ENCODE data around the gene STX1A. TPM values are rescaled to one million over a fixed set of nuclear protein-coding genes. Genes with fewer than 3 reads are reported as not detected.

Gene STX1A
- total and polyA plus RNA-seq, 2 of the 13 experiments (the other 11 are each of a cell fraction or from before 2014, with no cell fraction given) = 6.1 to 12.2 TPM

DNA sequence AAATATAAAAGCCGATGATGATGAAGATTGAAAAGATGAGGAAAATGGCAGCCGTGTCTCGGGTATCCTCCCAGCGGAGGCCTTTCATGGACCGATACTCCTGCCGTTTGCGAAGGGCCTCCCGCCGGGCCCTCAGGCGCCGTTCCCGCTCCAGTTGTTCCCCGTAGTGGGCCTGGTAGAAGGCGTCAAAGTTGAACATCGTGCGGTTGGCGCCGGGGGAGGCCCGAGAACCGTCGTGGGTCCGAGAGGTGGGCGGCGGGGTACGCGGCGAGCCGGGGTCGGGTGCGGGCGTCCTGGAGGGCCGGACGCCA, 36.8 kb downstream of the STX1A start (continued):
- TF ChIP-seq, protein P1, sequence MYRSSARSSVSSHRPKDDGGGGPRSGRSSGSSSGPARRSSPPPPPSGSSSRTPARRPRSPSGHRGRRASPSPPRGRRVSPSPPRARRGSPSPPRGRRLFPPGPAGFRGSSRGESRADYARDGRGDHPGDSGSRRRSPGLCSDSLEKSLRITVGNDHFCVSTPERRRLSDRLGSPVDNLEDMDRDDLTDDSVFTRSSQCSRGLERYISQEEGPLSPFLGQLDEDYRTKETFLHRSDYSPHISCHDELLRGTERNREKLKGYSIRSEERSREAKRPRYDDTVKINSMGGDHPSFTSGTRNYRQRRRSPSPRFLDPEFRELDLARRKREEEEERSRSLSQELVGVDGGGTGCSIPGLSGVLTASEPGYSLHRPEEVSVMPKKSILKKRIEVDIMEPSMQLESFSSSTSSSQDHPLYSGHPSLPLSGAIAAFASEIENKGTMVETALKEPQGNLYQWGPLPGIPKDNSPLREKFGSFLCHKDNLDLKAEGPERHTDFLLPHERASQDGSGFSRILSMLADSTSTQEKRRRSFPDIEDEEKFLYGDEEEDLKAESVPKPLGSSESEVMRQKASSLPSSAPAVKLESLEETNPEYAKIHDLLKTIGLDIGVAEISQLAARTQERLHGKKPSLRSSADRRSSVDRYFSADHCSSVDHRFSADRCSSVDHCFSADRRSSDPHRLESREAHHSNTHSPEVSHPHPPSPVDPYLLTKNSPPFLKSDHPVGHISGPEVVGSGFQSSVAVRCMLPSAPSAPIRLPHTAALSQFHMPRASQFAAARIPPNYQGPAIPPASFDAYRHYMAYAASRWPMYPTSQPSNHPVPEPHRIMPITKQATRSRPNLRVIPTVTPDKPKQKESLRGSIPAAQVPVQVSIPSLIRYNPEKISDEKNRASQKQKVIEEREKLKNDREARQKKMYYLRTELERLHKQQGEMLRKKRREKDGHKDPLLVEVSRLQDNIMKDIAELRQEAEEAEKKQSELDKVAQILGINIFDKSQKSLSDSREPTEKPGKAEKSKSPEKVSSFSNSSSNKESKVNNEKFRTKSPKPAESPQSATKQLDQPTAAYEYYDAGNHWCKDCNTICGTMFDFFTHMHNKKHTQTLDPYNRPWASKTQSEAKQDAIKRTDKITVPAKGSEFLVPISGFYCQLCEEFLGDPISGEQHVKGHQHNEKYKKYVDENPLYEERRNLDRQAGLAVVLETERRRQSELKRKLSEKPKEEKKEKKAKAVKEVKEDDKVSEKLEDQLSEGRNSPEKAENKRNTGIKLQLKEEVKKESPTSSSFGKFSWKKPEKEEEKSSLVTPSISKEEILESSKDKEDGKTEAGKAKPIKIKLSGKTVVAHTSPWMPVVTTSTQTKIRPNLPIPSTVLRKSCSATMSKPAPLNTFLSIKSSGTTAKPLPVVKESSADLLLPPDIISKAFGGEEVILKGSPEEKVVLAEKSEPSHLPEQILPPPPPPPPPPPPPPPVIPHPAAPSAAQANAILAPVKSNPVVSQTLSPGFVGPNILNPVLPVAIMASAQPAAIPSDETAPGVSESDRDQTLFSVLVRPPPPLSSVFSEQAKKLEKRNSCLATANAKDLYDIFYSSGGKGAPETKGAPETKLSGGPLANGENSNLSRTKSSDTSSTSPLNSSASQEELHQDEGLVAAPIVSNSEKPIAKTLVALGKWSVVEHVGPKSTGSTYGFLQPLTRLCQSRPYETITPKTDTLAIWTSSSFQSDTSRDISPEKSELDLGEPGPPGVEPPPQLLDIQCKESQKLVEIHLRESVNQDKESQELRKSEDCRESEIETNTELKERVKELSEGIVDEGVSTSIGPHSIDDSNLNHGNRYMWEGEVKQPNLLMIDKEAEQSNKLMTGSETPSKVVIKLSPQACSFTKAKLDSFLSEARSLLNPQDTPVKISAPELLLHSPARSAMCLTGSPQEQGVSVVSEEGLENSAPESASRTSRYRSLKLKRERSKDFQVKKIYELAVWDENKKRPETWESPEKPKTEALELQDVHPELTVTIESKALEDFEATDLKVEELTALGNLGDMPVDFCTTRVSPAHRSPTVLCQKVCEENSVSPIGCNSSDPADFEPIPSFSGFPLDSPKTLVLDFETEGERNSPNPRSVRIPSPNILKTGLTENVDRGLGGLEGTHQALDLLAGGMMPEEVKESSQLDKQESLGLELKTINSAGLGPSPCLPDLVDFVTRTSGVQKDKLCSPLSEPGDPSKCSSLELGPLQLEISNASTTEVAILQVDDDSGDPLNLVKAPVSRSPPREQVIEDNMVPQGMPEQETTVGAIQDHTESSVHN (CRISPR knock-in tag; IDR thresholded peaks at IDR 0.05) = no peak
- no peak for TF ChIP-seq ZBTB21 (CRISPR knock-in tag; IDR thresholded peaks at IDR 0.05)
- TF ChIP-seq ZNF329 (CRISPR knock-in tag; IDR thresholded peaks at IDR 0.05; ENCODE audit: low read depth) = 0 out of 2 replicates have a peak, but pooled peaks have one; percentile 6
- TF ChIP-seq ZNF543 (CRISPR knock-in tag; IDR thresholded peaks at IDR 0.05) = no peak
- TF ChIP-seq, protein P2, sequence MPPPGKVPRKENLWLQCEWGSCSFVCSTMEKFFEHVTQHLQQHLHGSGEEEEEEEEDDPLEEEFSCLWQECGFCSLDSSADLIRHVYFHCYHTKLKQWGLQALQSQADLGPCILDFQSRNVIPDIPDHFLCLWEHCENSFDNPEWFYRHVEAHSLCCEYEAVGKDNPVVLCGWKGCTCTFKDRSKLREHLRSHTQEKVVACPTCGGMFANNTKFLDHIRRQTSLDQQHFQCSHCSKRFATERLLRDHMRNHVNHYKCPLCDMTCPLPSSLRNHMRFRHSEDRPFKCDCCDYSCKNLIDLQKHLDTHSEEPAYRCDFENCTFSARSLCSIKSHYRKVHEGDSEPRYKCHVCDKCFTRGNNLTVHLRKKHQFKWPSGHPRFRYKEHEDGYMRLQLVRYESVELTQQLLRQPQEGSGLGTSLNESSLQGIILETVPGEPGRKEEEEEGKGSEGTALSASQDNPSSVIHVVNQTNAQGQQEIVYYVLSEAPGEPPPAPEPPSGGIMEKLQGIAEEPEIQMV (CRISPR knock-in tag; IDR thresholded peaks at IDR 0.05; ENCODE audit: low read depth) = no peak
- 0 out of 2 replicates have a peak, but pooled peaks have one; percentile 56 for TF ChIP-seq ZNF777 (CRISPR knock-in tag; IDR thresholded peaks at IDR 0.05)
- TF ChIP-seq KLF9 (CRISPR knock-in tag; IDR thresholded peaks at IDR 0.05; ENCODE audit: low read depth) = no peak
- 0 out of 2 replicates have a peak, but pooled peaks have one; percentile 28 for TF ChIP-seq AKAP8 (CRISPR knock-in tag; IDR thresholded peaks at IDR 0.05)
- TF ChIP-seq NFATC3 (CRISPR knock-in tag; IDR thresholded peaks at IDR 0.05) = peak; percentile 40; the same call in 1 of the 2 replicates
- TF ChIP-seq, protein P3, sequence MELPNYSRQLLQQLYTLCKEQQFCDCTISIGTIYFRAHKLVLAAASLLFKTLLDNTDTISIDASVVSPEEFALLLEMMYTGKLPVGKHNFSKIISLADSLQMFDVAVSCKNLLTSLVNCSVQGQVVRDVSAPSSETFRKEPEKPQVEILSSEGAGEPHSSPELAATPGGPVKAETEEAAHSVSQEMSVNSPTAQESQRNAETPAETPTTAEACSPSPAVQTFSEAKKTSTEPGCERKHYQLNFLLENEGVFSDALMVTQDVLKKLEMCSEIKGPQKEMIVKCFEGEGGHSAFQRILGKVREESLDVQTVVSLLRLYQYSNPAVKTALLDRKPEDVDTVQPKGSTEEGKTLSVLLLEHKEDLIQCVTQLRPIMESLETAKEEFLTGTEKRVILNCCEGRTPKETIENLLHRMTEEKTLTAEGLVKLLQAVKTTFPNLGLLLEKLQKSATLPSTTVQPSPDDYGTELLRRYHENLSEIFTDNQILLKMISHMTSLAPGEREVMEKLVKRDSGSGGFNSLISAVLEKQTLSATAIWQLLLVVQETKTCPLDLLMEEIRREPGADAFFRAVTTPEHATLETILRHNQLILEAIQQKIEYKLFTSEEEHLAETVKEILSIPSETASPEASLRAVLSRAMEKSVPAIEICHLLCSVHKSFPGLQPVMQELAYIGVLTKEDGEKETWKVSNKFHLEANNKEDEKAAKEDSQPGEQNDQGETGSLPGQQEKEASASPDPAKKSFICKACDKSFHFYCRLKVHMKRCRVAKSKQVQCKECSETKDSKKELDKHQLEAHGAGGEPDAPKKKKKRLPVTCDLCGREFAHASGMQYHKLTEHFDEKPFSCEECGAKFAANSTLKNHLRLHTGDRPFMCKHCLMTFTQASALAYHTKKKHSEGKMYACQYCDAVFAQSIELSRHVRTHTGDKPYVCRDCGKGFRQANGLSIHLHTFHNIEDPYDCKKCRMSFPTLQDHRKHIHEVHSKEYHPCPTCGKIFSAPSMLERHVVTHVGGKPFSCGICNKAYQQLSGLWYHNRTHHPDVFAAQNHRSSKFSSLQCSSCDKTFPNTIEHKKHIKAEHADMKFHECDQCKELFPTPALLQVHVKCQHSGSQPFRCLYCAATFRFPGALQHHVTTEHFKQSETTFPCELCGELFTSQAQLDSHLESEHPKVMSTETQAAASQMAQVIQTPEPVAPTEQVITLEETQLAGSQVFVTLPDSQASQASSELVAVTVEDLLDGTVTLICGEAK (IDR thresholded peaks at IDR 0.05) = no peak
- TF ChIP-seq, protein P3 (CRISPR knock-in tag; IDR thresholded peaks at IDR 0.05) = 0 out of 2 replicates have a peak, but pooled peaks have one; percentile 15
- no peak for TF ChIP-seq SATB2 (CRISPR knock-in tag; IDR thresholded peaks at IDR 0.05)
